OCI-LY1 (cell line): Measurements from ENCODE around the gene FMN1.

Source experiments
- EZH2 ChIP-seq: fragments of 200-600 bp; sonication (generic), shearing (Covaris generic); IDR thresholded peaks from 2 replicates; pipeline ENCODE4 v1.8.0; 2017; ENCODE audit warnings: borderline replicate concordance, mixed run types, mild to moderate bottlenecking, antibody characterized with exemption, low read length, moderate library complexity, mixed read lengths
- TF ChIP-seq, protein P1 (sequence below): fragments of 200-600 bp; sonication (generic), shearing (Covaris generic); IDR thresholded peaks from 2 replicates; pipeline ENCODE4 v1.5.1; 2017; ENCODE audit warnings: mild to moderate bottlenecking, antibody characterized with exemption, low read length, moderate library complexity, mixed read lengths

DNA sequence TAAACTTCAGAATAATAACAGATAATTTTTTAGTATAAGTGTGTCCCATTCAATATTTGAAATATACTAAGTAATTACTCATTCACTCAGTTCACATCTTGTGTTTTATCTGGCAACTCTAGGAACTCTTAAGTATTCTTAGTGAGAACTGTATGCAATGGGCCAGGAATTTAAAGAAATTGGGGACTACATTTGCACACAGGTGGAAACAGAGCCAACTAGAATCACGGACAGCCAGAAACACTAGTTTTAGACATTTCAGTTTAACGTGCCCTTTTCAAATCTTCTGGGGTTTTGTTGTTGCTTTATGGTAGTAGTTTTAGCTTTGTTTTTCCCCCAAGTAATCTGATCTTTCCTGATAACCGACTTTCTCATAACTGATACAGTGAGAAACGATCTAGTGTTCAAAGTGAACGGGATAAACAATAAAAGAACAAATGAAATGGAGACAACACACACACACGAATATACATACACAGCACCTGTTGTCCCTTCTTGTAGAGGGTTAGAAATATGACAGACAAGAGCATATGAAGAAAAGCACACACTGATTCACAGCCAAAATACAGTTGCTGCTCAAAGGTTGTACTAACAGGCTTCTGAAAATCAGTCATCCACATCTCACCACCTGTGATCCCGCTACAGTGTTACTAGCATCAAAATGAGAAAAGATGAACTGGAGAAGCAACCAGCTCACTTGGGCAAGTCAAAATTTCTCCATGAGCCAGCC lies 167.0 kb downstream of the FMN1 start:
- TF ChIP-seq, protein P1, sequence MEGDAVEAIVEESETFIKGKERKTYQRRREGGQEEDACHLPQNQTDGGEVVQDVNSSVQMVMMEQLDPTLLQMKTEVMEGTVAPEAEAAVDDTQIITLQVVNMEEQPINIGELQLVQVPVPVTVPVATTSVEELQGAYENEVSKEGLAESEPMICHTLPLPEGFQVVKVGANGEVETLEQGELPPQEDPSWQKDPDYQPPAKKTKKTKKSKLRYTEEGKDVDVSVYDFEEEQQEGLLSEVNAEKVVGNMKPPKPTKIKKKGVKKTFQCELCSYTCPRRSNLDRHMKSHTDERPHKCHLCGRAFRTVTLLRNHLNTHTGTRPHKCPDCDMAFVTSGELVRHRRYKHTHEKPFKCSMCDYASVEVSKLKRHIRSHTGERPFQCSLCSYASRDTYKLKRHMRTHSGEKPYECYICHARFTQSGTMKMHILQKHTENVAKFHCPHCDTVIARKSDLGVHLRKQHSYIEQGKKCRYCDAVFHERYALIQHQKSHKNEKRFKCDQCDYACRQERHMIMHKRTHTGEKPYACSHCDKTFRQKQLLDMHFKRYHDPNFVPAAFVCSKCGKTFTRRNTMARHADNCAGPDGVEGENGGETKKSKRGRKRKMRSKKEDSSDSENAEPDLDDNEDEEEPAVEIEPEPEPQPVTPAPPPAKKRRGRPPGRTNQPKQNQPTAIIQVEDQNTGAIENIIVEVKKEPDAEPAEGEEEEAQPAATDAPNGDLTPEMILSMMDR: no peak
- TF ChIP-seq EZH2: no peak
